GM23338 (cell line): ENCODE data around the gene NFKB1. TPM values are rescaled to one million over a fixed set of nuclear protein-coding genes. Genes with fewer than 3 reads are reported as not detected.

Experiments used
- ATAC-seq: fragments of 200-7000 bp; cut with Tn5 transposase; 3 replicates; pipeline ENCODE4 v1.9.1; 2020
- DNase-seq: peaks from one replicate; pipeline ENCODE4 v3.0.0-alpha.2; 2015; ENCODE audit warnings: low spot score
- H2AFZ ChIP-seq: fragments of 200-600 bp; sonication (generic); 2 replicates; pipeline ENCODE4 v1.8.0; 2016; ENCODE audit warnings: antibody characterized with exemption, mild to moderate bottlenecking, moderate library complexity
- H3F3A ChIP-seq: fragments of 200-600 bp; sonication (generic); replicated peaks from 2 replicates; pipeline ENCODE4 v1.8.0; 2017; ENCODE audit warnings: antibody characterized with exemption, mixed run types, low read depth
- H3K27ac ChIP-seq: fragments of 200-600 bp; sonication (generic); 2 replicates; pipeline ENCODE4 v1.6.1; 2016; ENCODE audit warnings: low read depth
- H3K27me3 ChIP-seq: fragments of 200-600 bp; sonication (generic); 2 replicates; pipeline ENCODE4 v1.8.0; 2016; ENCODE audit warnings: mild to moderate bottlenecking, mixed run types, moderate library complexity; ENCODE audit not compliant: insufficient read depth
- H3K36me3 ChIP-seq: fragments of 200-600 bp; sonication (generic); 2 replicates; pipeline ENCODE4 v1.8.0; 2016; ENCODE audit warnings: mild to moderate bottlenecking; ENCODE audit not compliant: insufficient read depth
- H3K4me1 ChIP-seq: fragments of 200-600 bp; sonication (generic); 2 replicates; pipeline ENCODE4 v1.8.0; 2016; ENCODE audit warnings: mild to moderate bottlenecking, moderate library complexity; ENCODE audit not compliant: insufficient read depth
- H3K4me2 ChIP-seq: fragments of 200-600 bp; sonication (generic); 2 replicates; pipeline ENCODE4 v1.7.1; 2017; ENCODE audit warnings: mixed run types
- H3K4me3 ChIP-seq: fragments of 200-600 bp; sonication (generic); 2 replicates; pipeline ENCODE4 v1.6.1; 2016; ENCODE audit warnings: mixed run types
- H3K79me2 ChIP-seq: fragments of 200-600 bp; sonication (generic); replicated peaks from 2 replicates; pipeline ENCODE4 v1.8.0; 2017; ENCODE audit warnings: mild to moderate bottlenecking; ENCODE audit not compliant: insufficient read depth
- H3K9me2 ChIP-seq: fragments of 200-600 bp; sonication (generic); 2 replicates; pipeline ENCODE4 v1.8.0; 2017; ENCODE audit not compliant: insufficient read depth
- H4K20me1 ChIP-seq: fragments of 200-600 bp; sonication (generic); replicated peaks from 2 replicates; pipeline ENCODE4 v1.8.0; 2017; ENCODE audit warnings: mild to moderate bottlenecking; ENCODE audit not compliant: insufficient read depth
- H3K27ac Mint-ChIP-seq: 2 replicates; pipeline ENCODE4 v1.8.0; 2020; ENCODE audit warnings: inconsistent platforms, mild to moderate bottlenecking, moderate library complexity, mixed read lengths
- H3K27me3 Mint-ChIP-seq: 3 replicates; pipeline ENCODE4 v1.8.0; 2022; ENCODE audit warnings: low read depth, mild to moderate bottlenecking, moderate library complexity, mixed read lengths, inconsistent platforms; ENCODE audit not compliant: insufficient read depth, poor library complexity
- H3K36me3 Mint-ChIP-seq: 3 replicates; pipeline ENCODE4 v1.8.0; 2021; ENCODE audit warnings: low read depth, mild to moderate bottlenecking, inconsistent platforms, moderate library complexity, mixed read lengths
- H3K4me1 Mint-ChIP-seq: 3 replicates; pipeline ENCODE4 v1.8.0; 2020; ENCODE audit warnings: mild to moderate bottlenecking, inconsistent platforms, mixed read lengths
- H3K4me3 Mint-ChIP-seq: 3 replicates; pipeline ENCODE4 v1.8.0; 2021; ENCODE audit warnings: moderate library complexity, mild to moderate bottlenecking, inconsistent platforms, mixed read lengths
- H3K9me3 Mint-ChIP-seq: 3 replicates; pipeline ENCODE4 v1.8.0; 2020; ENCODE audit warnings: moderate library complexity, mild to moderate bottlenecking, inconsistent platforms, mixed read lengths
- CREB1 ChIP-seq: fragments of 250-450 bp; sonication (Bioruptor Pico); IDR thresholded peaks from 2 replicates; pipeline ENCODE4 v1.5.0; 2020; ENCODE audit warnings: low read depth, mild to moderate bottlenecking, moderate library complexity
- CTCF ChIP-seq, 2 experiments: fragments of 200-600 bp in 1 of 2; sonication (generic) in 1 of 2; conservative IDR thresholded peaks; 2 replicates each; pipeline versions ENCODE4 v1.5.1 to v1.6.1; 2016 to 2017; ENCODE audit warnings: antibody characterized with exemption in 2 of 2, low read depth in 2 of 2, mild to moderate bottlenecking in 2 of 2, moderate library complexity in 1 of 2
- ETS1 ChIP-seq: IDR thresholded peaks from 2 replicates; pipeline ENCODE4 v1.6.1; 2016; ENCODE audit warnings: antibody characterized with exemption
- EZH2 ChIP-seq: fragments of 200-600 bp; sonication (generic); IDR thresholded peaks from one replicate; pipeline ENCODE4 v1.8.0; 2017; ENCODE audit warnings: antibody characterized with exemption, mild to moderate bottlenecking, low read depth; ENCODE audit not compliant: unreplicated experiment
- EZH2phosphoT487 ChIP-seq: fragments of 200-600 bp; sonication (generic); IDR thresholded peaks from one replicate; pipeline ENCODE4 v1.8.1; 2018; ENCODE audit warnings: antibody characterized with exemption; ENCODE audit not compliant: unreplicated experiment
- JUNB ChIP-seq: IDR thresholded peaks from one replicate; pipeline ENCODE4 v1.6.1; 2016; ENCODE audit warnings: antibody characterized with exemption; ENCODE audit not compliant: unreplicated experiment
- POLR2AphosphoS5 ChIP-seq: IDR thresholded peaks from 2 replicates; pipeline ENCODE4 v1.6.1; 2016; ENCODE audit warnings: antibody characterized with exemption, low read depth
- ZNF462 ChIP-seq: fragments of 250-450 bp; sonication (Bioruptor Pico); IDR thresholded peaks from 2 replicates; pipeline ENCODE4 v1.5.0; 2020; ENCODE audit warnings: mild to moderate bottlenecking, moderate library complexity
- polyA plus RNA-seq: library from polyadenylated mRNA; unstranded; fragments of >200 nt; fragmentation: Nextera tagmentation; extraction: Ambion mirVana; gene quantifications from 2 replicates; pipeline ENCODE4 v1.2.1, GENCODE V29; 2016
- total RNA-seq: library from RNA; depleted of rRNA; stranded (reverse); fragments of >200 nt; shearing (Covaris generic); gene quantifications from 2 replicates; pipeline ENCODE4 v1.2.3, GENCODE V29; 2014

Gene NFKB1
- total and polyA plus RNA-seq, 2 experiments from 2014 or later = 0.82 to 4.6 TPM

DNA sequence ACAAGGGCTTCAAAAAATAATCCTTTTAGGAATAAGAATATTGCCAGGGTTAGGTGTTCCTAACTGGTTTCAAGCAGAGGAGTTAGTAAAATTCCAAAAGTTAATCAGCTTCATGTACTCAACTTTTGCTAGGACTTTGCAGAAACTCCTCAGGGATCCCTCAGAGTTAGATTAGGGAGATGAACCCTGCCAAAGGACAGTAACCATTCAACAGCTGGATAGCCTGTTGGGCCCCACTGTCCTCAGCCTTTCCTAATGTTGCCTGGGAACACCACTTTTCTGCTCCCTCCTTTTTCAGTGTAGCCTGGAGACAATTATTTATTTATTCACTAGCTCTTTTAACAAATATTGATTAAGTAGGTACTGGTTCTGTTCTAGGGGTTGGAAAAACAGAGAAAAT lies 53.8 kb downstream of the NFKB1 start:
- no peaks in the 10 kb centered on the region for H3K36me3 Mint-ChIP-seq
- no peaks in the 10 kb centered on the region for H3K4me1 ChIP-seq
- no peaks in the 10 kb centered on the region for H3K79me2 ChIP-seq
- no peak for DNase-seq
- H3K9me2 ChIP-seq = no peaks in the 10 kb centered on the region
- H3K27me3 Mint-ChIP-seq = no peaks in the 10 kb centered on the region
- TF ChIP-seq ETS1 = no peak
- no peak for TF ChIP-seq EZH2phosphoT487
- no peak overlapping the region for H2AFZ ChIP-seq
- peak; percentile 65 for ATAC-seq
- H3K4me3 Mint-ChIP-seq = no peak overlapping the region
- H3K27ac Mint-ChIP-seq = no peak overlapping the region
- no peaks in the 10 kb centered on the region for H3K27me3 ChIP-seq
- no peak overlapping the region for H3K4me3 ChIP-seq
- H3K27ac ChIP-seq = no peak overlapping the region
- H3K4me2 ChIP-seq = no peak overlapping the region
- peaks cover 3% of the 10 kb centered on the region; the same call in 2 of the 3 replicates for H3K4me1 Mint-ChIP-seq
- no peaks in the 10 kb centered on the region for H3F3A ChIP-seq
- H3K36me3 ChIP-seq = no peaks in the 10 kb centered on the region
- no peaks in the 10 kb centered on the region for H3K9me3 Mint-ChIP-seq
- H4K20me1 ChIP-seq = no peaks in the 10 kb centered on the region

GRCh38 chr4:102557636-102558035 lies 56.5 kb downstream of the NFKB1 start:
- Histone ChIP-seq H3K4me2 (no peak overlapping the region), H3K9me2 (no peaks in the 10 kb centered on the region), H2AFZ (no peak overlapping the region), H3K27ac (no peak overlapping the region), H3K36me3 (no peaks in the 10 kb centered on the region), H3K4me3 (no peak overlapping the region), H3K79me2 (no peaks in the 10 kb centered on the region), H3K27me3 (no peaks in the 10 kb centered on the region), H3F3A (no peaks in the 10 kb centered on the region), H4K20me1 (no peaks in the 10 kb centered on the region), H3K4me1 (no peaks in the 10 kb centered on the region)
- Mint-ChIP-seq H3K27ac (no peak overlapping the region), H3K4me3 (no peak overlapping the region), H3K4me1 (peaks cover 3% of the 10 kb centered on the region; the same call in 2 of the 3 replicates), H3K27me3 (no peaks in the 10 kb centered on the region), H3K36me3 (no peaks in the 10 kb centered on the region), H3K9me3 (no peaks in the 10 kb centered on the region)
- no peak for DNase-seq
- no peak for ATAC-seq
- no peak for TF ChIP-seq ZNF462 (CRISPR knock-in tag)
- TF ChIP-seq ETS1 = no peak
- no peak for TF ChIP-seq CREB1
- TF ChIP-seq POLR2AphosphoS5 = no peak
- no peak for TF ChIP-seq CTCF (conservative IDR thresholded peaks at IDR 0.05; ENCODE audit: low read depth in 2 of 2)
- no peak for TF ChIP-seq EZH2
- TF ChIP-seq JUNB = no peak
